ENCODE measurements around the gene PITRM1.

Gene PITRM1

DNA sequence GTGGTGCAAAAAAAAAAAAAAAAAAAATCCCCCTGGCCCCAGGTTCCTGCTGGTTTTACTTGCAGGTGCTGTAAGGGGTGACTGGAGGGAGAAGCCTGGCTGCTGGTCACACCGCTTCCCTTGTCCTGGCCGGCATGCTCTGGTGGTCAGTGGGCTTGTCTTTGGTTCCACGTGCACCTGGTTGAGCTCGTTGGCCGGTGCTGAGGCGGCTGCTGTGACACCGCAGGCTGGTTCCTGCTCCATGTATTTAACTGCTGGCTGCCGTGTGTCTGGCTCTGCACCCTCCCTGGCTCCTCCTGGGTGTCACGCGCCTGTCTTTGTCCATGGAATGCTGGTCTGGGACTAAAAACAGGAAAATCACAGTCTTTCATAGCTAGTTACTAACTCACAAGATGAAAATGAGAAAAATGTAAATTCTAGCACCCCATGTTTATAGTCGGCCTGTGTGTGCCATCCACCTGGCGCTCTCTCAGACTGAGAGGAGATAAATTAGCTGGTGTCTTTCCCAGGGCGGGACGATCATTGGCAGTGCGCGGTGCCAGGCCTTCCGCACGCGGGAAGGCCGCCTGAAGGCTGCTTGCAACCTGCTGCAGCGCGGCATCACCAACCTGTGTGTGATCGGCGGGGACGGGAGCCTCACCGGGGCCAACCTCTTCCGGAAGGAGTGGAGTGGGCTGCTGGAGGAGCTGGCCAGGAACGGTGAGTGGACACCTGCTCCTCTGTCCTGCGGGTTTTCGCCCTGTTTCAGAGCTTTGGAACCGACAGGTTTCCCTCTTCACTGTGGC is 71.5 kb downstream of the PITRM1 start:
- DNase-seq (ENCODE audit: low spot score), result no peak

DNA sequence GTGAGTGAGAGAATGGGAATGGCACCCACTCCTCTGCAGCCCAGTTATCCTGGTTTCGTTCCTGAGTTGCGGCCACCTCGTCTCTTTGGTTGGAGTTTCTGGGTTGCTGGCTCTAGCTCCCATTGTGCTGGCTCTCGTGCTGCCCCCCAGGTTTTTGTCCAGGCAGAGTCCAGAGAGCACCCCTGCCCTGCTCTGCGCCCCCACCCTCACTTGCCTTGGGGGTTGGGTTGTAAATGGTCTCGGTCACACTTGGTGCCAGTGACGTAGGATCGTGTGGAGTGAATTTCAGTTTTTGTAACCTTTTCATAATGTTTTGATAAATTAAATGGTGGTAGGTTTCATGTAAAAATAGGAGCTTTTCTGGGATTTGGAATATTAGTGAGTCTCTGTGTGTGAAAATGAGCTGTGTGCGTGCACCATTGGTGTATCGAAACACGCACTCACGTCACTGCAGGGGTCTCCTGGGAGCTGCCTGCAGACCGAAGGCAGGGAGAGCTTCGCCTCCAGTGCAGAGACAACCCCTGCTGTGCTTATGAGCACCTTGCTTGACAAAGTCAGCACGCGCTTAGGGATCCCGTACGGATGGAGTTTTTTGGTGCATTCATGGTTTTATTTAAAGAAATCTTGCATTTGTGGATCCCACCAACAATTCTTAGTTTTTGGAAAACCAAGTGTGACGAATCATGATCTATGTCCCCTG is 72.3 kb downstream of the PITRM1 start:
- no peak for DNase-seq (ENCODE audit: low spot score)

DNA sequence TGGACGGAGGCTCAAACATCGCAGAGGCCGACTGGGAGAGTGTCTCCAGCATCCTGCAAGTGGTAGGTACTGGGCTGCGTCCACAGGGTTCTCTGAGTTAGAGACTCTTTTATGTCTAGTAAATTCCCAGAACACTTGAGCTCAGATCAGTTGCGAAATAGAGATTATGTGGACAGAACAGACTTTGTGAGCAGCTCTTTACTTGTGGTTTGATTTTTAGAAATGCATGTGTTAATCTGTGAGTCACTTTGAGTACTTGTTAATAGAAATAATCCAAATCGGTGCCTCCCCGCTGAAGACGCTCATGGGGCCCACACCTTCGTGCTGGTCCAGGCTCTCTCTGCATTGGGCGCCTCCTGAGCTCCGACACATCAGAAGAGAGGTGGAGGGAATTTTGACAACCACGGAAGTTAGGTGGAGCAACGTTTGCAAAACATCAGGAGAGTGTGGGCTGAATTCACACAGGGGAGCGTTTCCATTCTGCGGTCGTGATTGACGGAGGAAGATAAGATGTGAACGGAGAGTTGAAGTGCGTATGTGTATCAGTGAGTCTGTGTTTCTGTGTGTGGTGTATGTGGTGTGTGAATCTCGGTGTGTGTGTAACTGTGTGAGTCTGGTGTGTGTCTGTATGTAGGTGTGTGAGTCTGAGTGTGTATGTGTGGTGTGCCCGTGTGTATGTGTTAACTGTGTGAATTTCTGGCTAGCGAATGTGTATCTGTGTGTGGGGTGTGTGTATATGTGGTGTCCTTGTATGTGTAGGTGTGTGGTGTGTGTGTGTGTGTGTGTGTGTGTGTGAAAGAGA is 73.1 kb downstream of the PITRM1 start:
- DNase-seq (ENCODE audit: low spot score), result no peak

- DNase-seq (ENCODE audit: low spot score), result no peak
These were observed 73.9 kb downstream of the PITRM1 start for GRCh38 chr10:3098689-3099088.

DNA sequence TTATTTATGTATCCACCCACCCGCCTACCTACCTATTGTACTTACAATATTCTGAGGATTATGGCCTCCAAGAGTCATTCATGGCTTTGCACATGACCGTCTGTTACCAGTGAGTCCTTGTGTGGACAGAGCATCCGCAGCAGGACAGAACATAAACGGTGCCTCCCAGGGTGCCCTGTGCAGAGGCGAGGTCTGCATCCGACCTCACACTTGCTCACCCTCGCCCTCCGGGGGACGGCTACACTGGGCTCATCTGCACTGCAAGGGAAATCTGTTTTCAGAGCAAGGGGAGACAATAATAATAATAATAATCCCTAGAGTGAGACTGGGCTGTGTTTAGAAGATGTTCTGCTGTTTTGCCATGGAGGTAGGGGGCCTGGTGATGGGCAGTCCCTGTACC is 75.4 kb downstream of the PITRM1 start:
- no peak for DNase-seq (ENCODE audit: low spot score)

GRCh38 chr10:3096149-3096548 is 76.4 kb downstream of the PITRM1 start:
- no peak for DNase-seq (ENCODE audit: low spot score)

DNA sequence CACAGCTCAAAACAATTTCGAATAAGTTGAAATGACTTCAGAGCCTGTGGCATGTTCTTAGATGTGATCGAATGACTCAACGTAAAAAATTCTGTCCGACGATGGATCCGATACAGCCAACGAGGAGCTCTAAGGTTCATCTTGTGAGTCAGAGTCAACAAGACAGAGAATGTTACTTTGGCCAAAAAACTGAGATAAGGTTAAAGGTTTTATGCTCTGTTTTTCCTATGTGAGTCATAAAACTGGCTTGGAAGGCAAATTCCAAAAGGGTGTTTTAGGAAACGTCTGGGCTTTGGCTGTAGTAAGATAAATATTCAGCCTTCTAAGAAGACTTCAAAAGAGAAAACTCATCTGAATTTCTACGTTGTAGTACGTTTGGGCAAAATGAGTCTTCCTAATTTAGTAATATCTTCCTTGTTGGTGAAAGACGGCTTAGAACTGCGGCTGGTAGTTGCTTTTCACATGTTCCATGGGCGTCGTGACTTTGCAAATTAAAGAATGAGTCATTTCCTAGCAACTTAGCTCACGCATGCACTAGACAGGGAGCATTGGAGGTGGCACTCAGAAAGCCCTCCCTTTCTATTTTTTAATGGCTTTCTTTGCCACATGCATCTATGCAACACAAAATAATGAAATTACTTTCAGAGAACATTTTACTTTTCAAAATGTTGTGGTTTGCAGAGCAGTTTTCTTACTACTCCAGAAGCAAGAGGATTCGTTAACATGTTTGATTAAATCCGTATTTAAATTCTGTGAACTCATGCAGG is 77.0 kb downstream of the PITRM1 start:
- peak; percentile 76 for DNase-seq (ENCODE audit: low spot score)

- no peak for DNase-seq (ENCODE audit: low spot score)
These were observed 78.0 kb downstream of the PITRM1 start for GRCh38 chr10:3094609-3095036.

- DNase-seq (ENCODE audit: low spot score), result no peak
These were observed 78.6 kb downstream of the PITRM1 start for GRCh38 chr10:3093996-3094395.

DNA sequence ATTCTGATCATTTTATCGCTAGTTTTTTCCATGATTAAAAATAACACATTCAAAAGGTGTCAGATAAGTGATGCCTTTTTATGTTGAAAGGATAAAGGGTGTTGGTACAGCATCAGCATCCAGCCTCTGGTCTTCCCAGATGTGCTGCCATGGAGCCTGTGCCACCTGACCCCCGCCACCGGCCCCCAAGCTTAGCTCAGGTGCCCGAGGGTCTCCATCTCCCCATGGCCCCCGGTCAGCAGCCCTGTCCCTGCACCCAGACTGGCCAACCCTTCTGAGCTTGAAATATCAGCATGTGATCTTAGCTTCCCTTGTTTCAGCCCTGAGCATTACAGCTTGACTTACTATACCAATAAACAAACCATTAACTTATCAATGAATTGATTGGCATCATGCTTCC is 80.7 kb downstream of the PITRM1 start:
- DNase-seq (ENCODE audit: low spot score), result no peak

- peak; percentile 71 for DNase-seq (ENCODE audit: low spot score)
These were observed 81.4 kb downstream of the PITRM1 start for GRCh38 chr10:3090914-3091787.

- no peak for DNase-seq (ENCODE audit: low spot score)
These were observed 82.2 kb downstream of the PITRM1 start for GRCh38 chr10:3090388-3090787.
